SU-DHL-6 (cell line): ENCODE measurements around the gene FBXO17.

Experiments
- EZH2phosphoT487 ChIP-seq: fragments of 200-600 bp; sonication (generic), shearing (Covaris generic); conservative IDR thresholded peaks from 2 replicates; pipeline ENCODE4 v1.6.1; 2018; ENCODE audit warnings: mild to moderate bottlenecking, antibody characterized with exemption, low read length, moderate library complexity, mixed read lengths
- TF ChIP-seq, protein P1 (sequence below): fragments of 200-600 bp; sonication (generic); IDR thresholded peaks from one replicate; pipeline ENCODE4 v1.5.1; 2017; ENCODE audit warnings: antibody characterized with exemption, mild to moderate bottlenecking, low read length, moderate library complexity; ENCODE audit not compliant: insufficient read depth, poor library complexity, severe bottlenecking

DNA sequence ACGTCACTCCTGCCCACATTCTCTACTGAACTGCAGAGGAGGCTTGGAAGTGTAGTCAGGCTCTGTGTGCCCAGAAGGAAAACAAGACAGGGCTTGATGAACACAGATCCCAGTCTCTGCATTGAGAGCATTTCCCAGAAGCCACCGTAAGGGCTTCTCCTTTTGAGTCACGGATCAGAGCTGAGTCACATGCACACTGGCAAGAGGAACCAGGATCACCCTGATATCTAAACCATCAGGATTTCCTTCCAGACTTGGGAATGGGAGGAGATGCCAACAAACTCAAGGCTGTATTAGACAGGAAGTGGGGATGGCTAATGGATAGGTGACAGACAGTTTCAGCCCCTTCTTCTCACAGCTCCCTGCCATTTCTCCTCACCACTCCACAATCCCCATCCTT lies 17.7 kb upstream of the FBXO17 start:
- TF ChIP-seq, protein P1, sequence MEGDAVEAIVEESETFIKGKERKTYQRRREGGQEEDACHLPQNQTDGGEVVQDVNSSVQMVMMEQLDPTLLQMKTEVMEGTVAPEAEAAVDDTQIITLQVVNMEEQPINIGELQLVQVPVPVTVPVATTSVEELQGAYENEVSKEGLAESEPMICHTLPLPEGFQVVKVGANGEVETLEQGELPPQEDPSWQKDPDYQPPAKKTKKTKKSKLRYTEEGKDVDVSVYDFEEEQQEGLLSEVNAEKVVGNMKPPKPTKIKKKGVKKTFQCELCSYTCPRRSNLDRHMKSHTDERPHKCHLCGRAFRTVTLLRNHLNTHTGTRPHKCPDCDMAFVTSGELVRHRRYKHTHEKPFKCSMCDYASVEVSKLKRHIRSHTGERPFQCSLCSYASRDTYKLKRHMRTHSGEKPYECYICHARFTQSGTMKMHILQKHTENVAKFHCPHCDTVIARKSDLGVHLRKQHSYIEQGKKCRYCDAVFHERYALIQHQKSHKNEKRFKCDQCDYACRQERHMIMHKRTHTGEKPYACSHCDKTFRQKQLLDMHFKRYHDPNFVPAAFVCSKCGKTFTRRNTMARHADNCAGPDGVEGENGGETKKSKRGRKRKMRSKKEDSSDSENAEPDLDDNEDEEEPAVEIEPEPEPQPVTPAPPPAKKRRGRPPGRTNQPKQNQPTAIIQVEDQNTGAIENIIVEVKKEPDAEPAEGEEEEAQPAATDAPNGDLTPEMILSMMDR: no peak
- TF ChIP-seq EZH2phosphoT487: no peak
